Natural killer cell (primary cell): ENCODE measurements around the gene PREP. TPM values are rescaled to one million over a fixed set of nuclear protein-coding genes. Genes with fewer than 3 reads are reported as not detected.
A peak's percentile ranks its signal among the peaks of the same experiment; 100 is the strongest.

Source experiments
- ATAC-seq, 3 donors: fragments of 150-1000 bp in 2 of 3; fragments of 200-7000 bp in 1 of 3; cut with Tn5 transposase; 1 replicate in 1 of 3; 2 replicates in 2 of 3; pipeline ENCODE4 v1.10.0; 2021; ENCODE audit warnings: mild to moderate bottlenecking in 2 of 3, moderate library complexity in 2 of 3
- DNase-seq, 2 donors: peaks; one replicate each; pipeline versions ENCODE4 v3.0.0 to v3.0.0-alpha.2; 2013 to 2021; ENCODE audit warnings: mixed read lengths in 1 of 2
- H3K27ac ChIP-seq: one replicate; pipeline ENCODE4 v1.5.1; 2013; ENCODE audit warnings: mild to moderate bottlenecking, low read length
- H3K27me3 ChIP-seq: one replicate; pipeline ENCODE4 v1.6.1; 2013; ENCODE audit warnings: low read length; ENCODE audit not compliant: control insufficient read depth, insufficient read depth
- H3K36me3 ChIP-seq: one replicate; pipeline ENCODE4 v1.6.1; 2013; ENCODE audit warnings: low read length; ENCODE audit not compliant: control insufficient read depth, insufficient read depth
- H3K4me1 ChIP-seq: one replicate; pipeline ENCODE4 v1.6.1; 2013; ENCODE audit warnings: low read length; ENCODE audit not compliant: control insufficient read depth, insufficient read depth
- H3K4me3 ChIP-seq: one replicate; pipeline ENCODE4 v1.5.1; 2013; ENCODE audit warnings: low read length
- H3K9me3 ChIP-seq: one replicate; pipeline ENCODE4 v1.6.1; 2013; ENCODE audit warnings: low read length; ENCODE audit not compliant: control insufficient read depth, insufficient read depth
- H3K27ac Mint-ChIP-seq, 2 donors: one replicate each; pipeline ENCODE4 v1.8.0; 2022; ENCODE audit warnings: mild to moderate bottlenecking in 2 of 2, mixed read lengths in 2 of 2, moderate library complexity in 1 of 2
- H3K27me3 Mint-ChIP-seq, 2 donors: one replicate each; pipeline ENCODE4 v1.8.0; 2022; ENCODE audit warnings: low read depth in 2 of 2, mixed read lengths in 2 of 2
- H3K36me3 Mint-ChIP-seq: one replicate; pipeline ENCODE4 v1.8.0; 2022; ENCODE audit warnings: mixed read lengths
- H3K4me1 Mint-ChIP-seq, 2 donors: one replicate each; pipeline ENCODE4 v1.8.0; 2022; ENCODE audit warnings: mixed read lengths in 2 of 2
- H3K4me3 Mint-ChIP-seq: one replicate; pipeline ENCODE4 v1.8.0; 2022; ENCODE audit warnings: mild to moderate bottlenecking, moderate library complexity, mixed read lengths
- H3K9me3 Mint-ChIP-seq, 2 donors: one replicate each; pipeline ENCODE4 v1.8.0; 2022; ENCODE audit warnings: mixed read lengths in 2 of 2
- WGBS: methylation state at CpG from one replicate; pipeline ENCODE4 v1.1.7; 2013; ENCODE audit warnings: missing lambda C conversion rate; ENCODE audit not compliant: insufficient coverage; 5-methylcytosine and 5-hydroxymethylcytosine counted together
- intact Hi-C: fragments of 100-400 bp; cut with micrococcal nuclease; formaldehyde crosslinking; loops from one replicate; pipeline ENCODE4 v1.14.2; 2022
- total RNA-seq, 4 donors: library from RNA; stranded (reverse); fragments of 120-200 nt in 1 of 4; gene quantifications; one replicate each; pipeline versions ENCODE4 v1.2.3 to v1.2.4, GENCODE V29; 2013 to 2022
- TF ChIP-seq, protein P1 (sequence below): fragments of 200-600 bp; IDR thresholded peaks from one replicate; pipeline ENCODE4 v1.8.0; 2022; ENCODE audit warnings: antibody characterized with exemption

PREP gene
- total RNA-seq, 3 donors from 2014 or later (not counting 1 experiment from before 2014, with no cell fraction given), result 30.0 to 42.9 (median 37.1) TPM

DNA sequence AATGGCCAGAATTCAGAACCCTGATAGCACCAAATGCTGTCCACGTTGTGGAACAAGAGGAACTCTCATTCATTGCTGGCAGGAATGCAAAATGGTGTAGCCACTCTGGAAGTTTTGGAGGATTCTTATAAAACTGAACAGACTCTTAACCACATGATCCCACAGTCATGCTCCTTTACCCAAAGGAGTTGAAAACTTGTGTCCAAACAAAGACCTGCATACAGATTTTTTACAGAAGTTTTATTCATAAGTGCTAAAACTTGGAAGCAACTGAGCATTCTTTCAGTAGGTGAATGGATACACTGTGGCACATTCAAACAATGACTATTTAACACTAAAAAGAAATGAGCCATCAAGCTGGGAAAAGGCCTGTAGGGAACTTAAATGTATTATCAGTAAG lies 32.5 kb downstream of the PREP start:
- Mint-ChIP-seq H3K27ac (peak overlapping the region in 1 of 2 donors; percentile 25), H3K9me3 (no peaks in the 10 kb centered on the region), H3K27me3 (no peaks in the 10 kb centered on the region), H3K36me3 (peaks cover 17% of the 10 kb centered on the region), H3K4me3 (no peak overlapping the region), H3K4me1 (peaks cover 10 to 12% of the 10 kb centered on the region in 2 donors)
- Histone ChIP-seq H3K27ac (no peak overlapping the region), H3K36me3 (peaks cover 52% of the 10 kb centered on the region), H3K27me3 (no peaks in the 10 kb centered on the region), H3K4me3 (no peak overlapping the region), H3K9me3 (no peaks in the 10 kb centered on the region), H3K4me1 (no peaks in the 10 kb centered on the region)
- intact Hi-C loops, result no loop called here
- TF ChIP-seq, protein P1, sequence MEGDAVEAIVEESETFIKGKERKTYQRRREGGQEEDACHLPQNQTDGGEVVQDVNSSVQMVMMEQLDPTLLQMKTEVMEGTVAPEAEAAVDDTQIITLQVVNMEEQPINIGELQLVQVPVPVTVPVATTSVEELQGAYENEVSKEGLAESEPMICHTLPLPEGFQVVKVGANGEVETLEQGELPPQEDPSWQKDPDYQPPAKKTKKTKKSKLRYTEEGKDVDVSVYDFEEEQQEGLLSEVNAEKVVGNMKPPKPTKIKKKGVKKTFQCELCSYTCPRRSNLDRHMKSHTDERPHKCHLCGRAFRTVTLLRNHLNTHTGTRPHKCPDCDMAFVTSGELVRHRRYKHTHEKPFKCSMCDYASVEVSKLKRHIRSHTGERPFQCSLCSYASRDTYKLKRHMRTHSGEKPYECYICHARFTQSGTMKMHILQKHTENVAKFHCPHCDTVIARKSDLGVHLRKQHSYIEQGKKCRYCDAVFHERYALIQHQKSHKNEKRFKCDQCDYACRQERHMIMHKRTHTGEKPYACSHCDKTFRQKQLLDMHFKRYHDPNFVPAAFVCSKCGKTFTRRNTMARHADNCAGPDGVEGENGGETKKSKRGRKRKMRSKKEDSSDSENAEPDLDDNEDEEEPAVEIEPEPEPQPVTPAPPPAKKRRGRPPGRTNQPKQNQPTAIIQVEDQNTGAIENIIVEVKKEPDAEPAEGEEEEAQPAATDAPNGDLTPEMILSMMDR, result no peak
- no peak for ATAC-seq
- no peak for DNase-seq
- 100% methylated on average over 1 of the region's 1 CpG for WGBS

- Histone ChIP-seq H3K4me1 (peaks cover 4% of the 10 kb centered on the region), H3K27me3 (no peaks in the 10 kb centered on the region), H3K36me3 (peaks cover 43% of the 10 kb centered on the region), H3K4me3 (no peak overlapping the region), H3K27ac (no peak overlapping the region), H3K9me3 (no peaks in the 10 kb centered on the region)
- H3K27ac Mint-ChIP-seq, result no peak overlapping the region
- ATAC-seq (no peak), DNase-seq (no peak)
- no peaks in the 10 kb centered on the region for H3K9me3 Mint-ChIP-seq
- peaks cover 17% of the 10 kb centered on the region for H3K36me3 Mint-ChIP-seq
- peaks cover 18 to 19% of the 10 kb centered on the region in 2 donors for H3K4me1 Mint-ChIP-seq
- H3K4me3 Mint-ChIP-seq, result no peak overlapping the region
- intact Hi-C loops, result no loop called here
- TF ChIP-seq, protein P1, result no peak
- no CpG with 5 or more reads among the region's 1 CpG for WGBS
- no peaks in the 10 kb centered on the region for H3K27me3 Mint-ChIP-seq
Measured at GRCh38 chr6:105369145-105369544, 33.7 kb downstream of the PREP start.

GRCh38 chr6:105364243-105364642 lies 38.6 kb downstream of the PREP start:
- Mint-ChIP-seq H3K36me3 (peaks cover 7% of the 10 kb centered on the region), H3K9me3 (no peaks in the 10 kb centered on the region), H3K27ac (peak overlapping the region; percentile 20 to 63), H3K27me3 (no peaks in the 10 kb centered on the region), H3K4me1 (peaks cover 29 to 31% of the 10 kb centered on the region in 2 donors), H3K4me3 (peak overlapping the region; percentile 35)
- WGBS, result 63% methylated on average over 11 of the region's 11 CpGs
- no peak overlapping the region for H3K27ac ChIP-seq
- ATAC-seq (peak; percentile 52 to 85 (median 71)), DNase-seq (peak in 1 of 2 donors; percentile 22)
- no peak overlapping the region for H3K4me3 ChIP-seq
- no peaks in the 10 kb centered on the region for H3K9me3 ChIP-seq
- H3K36me3 ChIP-seq, result peaks cover 38% of the 10 kb centered on the region
- TF ChIP-seq, protein P1, result no peak
- no peaks in the 10 kb centered on the region for H3K27me3 ChIP-seq
- peaks cover 13% of the 10 kb centered on the region for H3K4me1 ChIP-seq
- intact Hi-C loops, result no loop called here

GRCh38 chr6:105363100-105363754 lies 39.7 kb downstream of the PREP start:
- TF ChIP-seq, protein P1, result no peak
- WGBS, result 80% methylated on average over 1 of the region's 1 CpG
- Histone ChIP-seq H3K4me3 (no peak overlapping the region), H3K9me3 (no peaks in the 10 kb centered on the region), H3K27me3 (no peaks in the 10 kb centered on the region), H3K4me1 (peaks cover 13% of the 10 kb centered on the region), H3K27ac (no peak overlapping the region), H3K36me3 (peaks cover 31% of the 10 kb centered on the region)
- Mint-ChIP-seq H3K27ac (peak overlapping the region in 1 of 2 donors; percentile 63), H3K4me1 (peaks cover 33 to 38% of the 10 kb centered on the region in 2 donors), H3K4me3 (no peak overlapping the region), H3K9me3 (no peaks in the 10 kb centered on the region), H3K27me3 (no peaks in the 10 kb centered on the region), H3K36me3 (no peaks in the 10 kb centered on the region)
- ATAC-seq, result no peak
- intact Hi-C loops, result no loop called here
- DNase-seq, result no peak
